ENCODE results near the gene CASP8AP2.

- no peak for TF ChIP-seq CTCF (IDR thresholded peaks at IDR 0.05)
- no peak for TF ChIP-seq POLR2A (IDR thresholded peaks at IDR 0.05)
Observed at GRCh38 chr6:89829472-89830169, at the start of gene CASP8AP2.

Measured in testis (tissue), 2 donors.